ENCODE results near the gene POLN.
"Not testable (repeated sequence)": the region's sequence is repeated elsewhere in the genome, so short reads cannot be mapped to it uniquely, and the experiment has no call there.

The POLN gene

GRCh38 chr4:2040391-2041238 is 201.3 kb downstream of the POLN start:
- DNase-seq (no peak), ATAC-seq (no peak)

GRCh38 chr4:2036866-2037265 is 205.1 kb downstream of the POLN start:
- no peak for DNase-seq
- ATAC-seq: no peak

- ATAC-seq (no peak), DNase-seq (no peak)
Observed at GRCh38 chr4:2036327-2036726, 205.6 kb downstream of the POLN start.

- not testable (repeated sequence) for ATAC-seq, DNase-seq
Observed at GRCh38 chr4:2031161-2031560, 210.8 kb downstream of the POLN start.

GRCh38 chr4:2027120-2027519 is 214.8 kb downstream of the POLN start:
- ATAC-seq, DNase-seq: not testable (repeated sequence)

- no peak for ATAC-seq
- no peak for DNase-seq
Observed at GRCh38 chr4:2025817-2026216, 216.1 kb downstream of the POLN start.

- DNase-seq (no peak), ATAC-seq (no peak)
Observed at GRCh38 chr4:2024683-2025082, 217.2 kb downstream of the POLN start.
